ENCODE results near the gene SLC1A2. TPM values are rescaled to one million over a fixed set of nuclear protein-coding genes. Genes with fewer than 3 reads are reported as not detected.

The SLC1A2 gene
- total RNA-seq, 4 donors from 2014 or later = 0.84 to 2.1 (median 1.2) TPM

DNA sequence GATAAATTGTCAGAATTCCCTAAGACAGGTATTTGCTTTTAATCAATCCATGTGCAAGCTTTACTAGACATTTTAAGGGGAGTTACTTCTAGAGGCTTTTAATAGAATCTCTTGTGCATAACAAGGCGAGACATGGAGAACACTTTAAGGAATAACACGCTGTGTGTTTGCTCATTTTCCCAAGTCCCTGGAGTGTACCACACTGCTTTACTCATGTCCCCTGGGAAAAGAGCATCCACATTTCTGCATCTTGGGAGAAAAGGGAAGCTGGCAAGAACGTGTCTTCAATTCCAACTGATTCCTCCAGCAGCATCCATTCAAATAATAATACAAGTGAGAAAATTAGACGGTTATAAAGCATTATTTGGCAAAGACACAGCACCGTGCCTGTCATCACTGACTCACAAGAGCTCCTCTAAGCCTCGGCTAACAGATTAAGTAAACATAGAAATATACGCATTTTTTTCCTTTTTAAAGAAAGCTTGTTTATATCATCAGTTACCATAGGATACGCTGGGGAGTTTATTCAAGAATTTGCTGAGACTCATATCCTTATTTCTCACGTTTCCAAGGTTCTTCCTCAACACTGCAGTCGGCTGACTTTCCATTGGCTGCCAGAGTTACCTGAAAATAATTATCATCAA is 158.9 kb downstream of the SLC1A2 start:
- no peak overlapping the region for H3K4me3 ChIP-seq (ENCODE audit: low read depth, poor library complexity, severe bottlenecking)
- no peak for TF ChIP-seq POLR2A (IDR thresholded peaks at IDR 0.05)
- TF ChIP-seq, protein P1, sequence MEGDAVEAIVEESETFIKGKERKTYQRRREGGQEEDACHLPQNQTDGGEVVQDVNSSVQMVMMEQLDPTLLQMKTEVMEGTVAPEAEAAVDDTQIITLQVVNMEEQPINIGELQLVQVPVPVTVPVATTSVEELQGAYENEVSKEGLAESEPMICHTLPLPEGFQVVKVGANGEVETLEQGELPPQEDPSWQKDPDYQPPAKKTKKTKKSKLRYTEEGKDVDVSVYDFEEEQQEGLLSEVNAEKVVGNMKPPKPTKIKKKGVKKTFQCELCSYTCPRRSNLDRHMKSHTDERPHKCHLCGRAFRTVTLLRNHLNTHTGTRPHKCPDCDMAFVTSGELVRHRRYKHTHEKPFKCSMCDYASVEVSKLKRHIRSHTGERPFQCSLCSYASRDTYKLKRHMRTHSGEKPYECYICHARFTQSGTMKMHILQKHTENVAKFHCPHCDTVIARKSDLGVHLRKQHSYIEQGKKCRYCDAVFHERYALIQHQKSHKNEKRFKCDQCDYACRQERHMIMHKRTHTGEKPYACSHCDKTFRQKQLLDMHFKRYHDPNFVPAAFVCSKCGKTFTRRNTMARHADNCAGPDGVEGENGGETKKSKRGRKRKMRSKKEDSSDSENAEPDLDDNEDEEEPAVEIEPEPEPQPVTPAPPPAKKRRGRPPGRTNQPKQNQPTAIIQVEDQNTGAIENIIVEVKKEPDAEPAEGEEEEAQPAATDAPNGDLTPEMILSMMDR (IDR thresholded peaks at IDR 0.05) = no peak
- WGBS, 2 donors = 55% methylated on average over 10 of the region's 10 CpGs
- DNase-seq (ENCODE audit: low spot score in 2 of 2) = no peak
- intact Hi-C loops (cut with DNase I; ENCODE audit: low total_unique reads) = no loop called here

DNA sequence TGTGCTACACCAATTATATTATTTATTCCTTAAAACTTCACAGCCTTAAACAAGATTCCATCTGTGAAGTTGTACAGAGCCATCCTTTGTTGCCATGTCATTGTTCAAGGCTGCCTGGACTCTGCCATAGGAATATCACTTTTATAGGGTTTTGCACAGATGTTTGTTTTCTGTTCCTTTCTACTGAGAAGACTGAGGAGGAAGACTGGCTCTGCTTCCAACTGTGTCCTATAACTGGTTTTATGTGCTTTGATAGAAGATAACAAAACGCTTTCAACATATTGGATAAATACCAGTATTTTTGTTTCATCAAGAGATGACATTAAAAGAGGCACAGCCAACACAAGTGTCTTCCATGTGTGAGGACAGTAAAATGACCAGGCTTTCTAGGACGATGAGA is 159.8 kb downstream of the SLC1A2 start:
- no peak for DNase-seq (ENCODE audit: low spot score in 2 of 2)
- intact Hi-C loops (cut with DNase I; ENCODE audit: low total_unique reads) = no loop called here
- TF ChIP-seq POLR2A (IDR thresholded peaks at IDR 0.05) = no peak
- TF ChIP-seq, protein P1 (IDR thresholded peaks at IDR 0.05) = no peak
- no peak overlapping the region for H3K4me3 ChIP-seq (ENCODE audit: low read depth, poor library complexity, severe bottlenecking)
- WGBS, 2 donors = 63% methylated on average over 2 of the region's 2 CpGs

DNA sequence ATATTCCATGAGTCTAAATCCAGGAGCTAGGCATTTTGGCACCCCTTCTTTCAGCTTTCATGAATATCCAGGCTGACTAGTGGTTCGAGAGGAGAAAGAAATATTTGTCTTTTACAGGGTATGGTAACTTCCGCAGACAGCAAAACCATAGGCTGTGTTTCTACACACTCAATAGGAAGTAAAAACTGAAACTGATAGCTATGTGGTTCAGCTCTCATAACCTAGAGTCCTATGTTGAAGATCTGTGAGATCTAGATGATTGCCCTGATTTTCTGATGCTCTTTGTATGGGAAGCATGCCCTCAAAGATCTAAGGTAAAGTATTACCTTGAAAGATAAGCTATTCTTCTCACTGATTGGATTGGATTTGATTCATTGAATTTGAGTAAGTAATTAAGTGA is 162.1 kb downstream of the SLC1A2 start:
- 36 to 75% methylated on average over 2 of the region's 2 CpGs for WGBS, 2 donors
- TF ChIP-seq, protein P1 (IDR thresholded peaks at IDR 0.05) = no peak
- TF ChIP-seq POLR2A (IDR thresholded peaks at IDR 0.05) = no peak
- H3K4me3 ChIP-seq (ENCODE audit: low read depth, poor library complexity, severe bottlenecking) = no peak overlapping the region
- no peak for DNase-seq (ENCODE audit: low spot score in 2 of 2)
- intact Hi-C loops (cut with DNase I; ENCODE audit: low total_unique reads) = no loop called here

DNA sequence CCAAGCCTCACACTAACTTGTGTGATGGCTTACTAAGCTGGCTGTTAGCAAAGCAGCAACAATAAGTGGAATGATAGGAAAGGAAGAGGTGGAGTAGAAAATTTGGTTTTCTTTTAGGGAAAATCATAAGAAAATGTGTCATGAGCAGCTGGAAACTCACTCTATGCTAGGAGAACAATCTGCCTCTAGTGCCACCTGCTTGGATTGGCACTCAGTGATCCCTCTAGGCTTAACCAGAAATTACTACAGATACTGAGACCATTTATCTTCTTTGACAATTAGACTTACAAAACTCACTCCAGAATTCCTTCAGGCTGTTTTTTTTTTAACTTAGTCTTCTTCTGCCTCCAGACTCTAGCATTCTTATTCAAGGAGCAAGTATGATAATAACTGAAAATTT is 163.1 kb downstream of the SLC1A2 start:
- TF ChIP-seq POLR2A (IDR thresholded peaks at IDR 0.05) = no peak
- TF ChIP-seq, protein P1 (IDR thresholded peaks at IDR 0.05) = no peak
- DNase-seq (ENCODE audit: low spot score in 2 of 2) = no peak
- H3K4me3 ChIP-seq (ENCODE audit: low read depth, poor library complexity, severe bottlenecking) = no peak overlapping the region
- intact Hi-C loops (cut with DNase I; ENCODE audit: low total_unique reads) = no loop called here

DNA sequence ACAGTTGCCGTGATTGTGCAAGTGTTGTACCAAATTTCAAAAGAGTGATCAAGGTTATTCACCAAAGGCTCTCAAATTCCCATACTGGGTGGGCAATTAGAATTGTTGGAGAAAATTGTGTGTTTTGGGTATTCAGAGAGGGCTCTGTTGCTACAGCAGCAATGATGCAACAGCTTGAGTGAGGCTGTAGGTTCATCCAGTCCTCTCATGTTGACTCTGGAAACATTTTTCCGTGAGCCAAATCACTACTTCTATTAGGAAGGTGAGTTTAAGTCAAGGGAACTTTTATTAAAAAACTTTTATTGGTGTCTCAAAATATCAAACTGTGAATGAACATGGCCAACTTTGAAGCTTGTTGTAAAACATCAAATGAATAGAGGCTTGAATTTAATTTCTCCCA is 163.8 kb downstream of the SLC1A2 start:
- DNase-seq (ENCODE audit: low spot score in 2 of 2) = no peak
- intact Hi-C loops (cut with DNase I; ENCODE audit: low total_unique reads) = no loop called here
- WGBS, 2 donors = 88 to 90% methylated on average over 2 of the region's 2 CpGs
- no peak overlapping the region for H3K4me3 ChIP-seq (ENCODE audit: low read depth, poor library complexity, severe bottlenecking)
- no peak for TF ChIP-seq POLR2A (IDR thresholded peaks at IDR 0.05)
- TF ChIP-seq, protein P1 (IDR thresholded peaks at IDR 0.05) = no peak

DNA sequence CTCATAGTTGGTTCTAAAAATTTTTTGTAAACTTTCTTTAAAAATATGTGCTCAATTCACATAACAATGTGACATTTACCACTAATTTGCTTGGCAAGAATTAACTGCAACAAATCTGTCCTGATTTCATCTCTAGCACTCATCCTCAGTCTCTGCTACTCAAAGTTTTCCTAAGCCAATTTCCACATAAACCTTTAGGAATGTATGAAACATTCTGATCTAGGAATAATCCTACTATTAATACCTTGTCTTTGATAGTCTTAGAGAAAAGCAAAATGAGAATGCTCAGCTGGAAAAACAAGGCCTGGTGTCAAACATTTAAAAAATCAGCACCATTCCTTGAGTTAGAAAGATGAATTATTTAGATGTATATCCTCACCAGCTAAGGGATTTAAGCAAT is 166.1 kb downstream of the SLC1A2 start:
- intact Hi-C loops (cut with DNase I; ENCODE audit: low total_unique reads) = no loop called here
- no peak overlapping the region for H3K4me3 ChIP-seq (ENCODE audit: low read depth, poor library complexity, severe bottlenecking)
- TF ChIP-seq POLR2A (IDR thresholded peaks at IDR 0.05) = no peak
- TF ChIP-seq, protein P1 (IDR thresholded peaks at IDR 0.05) = no peak
- no peak for DNase-seq (ENCODE audit: low spot score in 2 of 2)

All from lower leg skin (tissue), 4 donors.